CD4-positive, alpha-beta T cell treated with Interferon alpha-2 for 1 hour (primary cell): ENCODE results near the gene S1PR4.
"Not testable (repeated sequence)": the region's sequence is repeated elsewhere in the genome, so short reads cannot be mapped to it uniquely, and the experiment has no call there.

ENCODE experiments used
- DNase-seq, 2 donors: peaks; one replicate each; pipeline ENCODE4 v3.0.0-alpha.2; 2020 to 2022

S1PR4 gene

DNA sequence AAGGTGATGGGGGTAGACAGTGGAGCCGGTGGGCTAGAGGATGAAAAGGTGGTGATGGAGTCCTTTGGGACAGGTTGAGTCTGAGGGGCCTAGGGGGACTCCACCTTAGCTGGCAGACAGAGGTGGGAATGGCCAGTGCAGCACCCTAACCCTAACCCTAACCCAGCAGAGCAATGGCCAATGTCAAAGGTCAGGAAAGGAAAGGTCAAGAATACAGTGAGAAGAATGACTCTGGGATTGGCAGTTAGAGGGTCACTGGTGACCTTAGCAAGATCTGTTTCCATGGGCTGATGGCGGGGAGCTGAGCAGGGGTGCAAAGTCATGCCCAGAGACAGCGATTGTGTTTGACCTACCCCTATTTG, 26.2 kb upstream of the S1PR4 start:
- no peak for DNase-seq

DNA sequence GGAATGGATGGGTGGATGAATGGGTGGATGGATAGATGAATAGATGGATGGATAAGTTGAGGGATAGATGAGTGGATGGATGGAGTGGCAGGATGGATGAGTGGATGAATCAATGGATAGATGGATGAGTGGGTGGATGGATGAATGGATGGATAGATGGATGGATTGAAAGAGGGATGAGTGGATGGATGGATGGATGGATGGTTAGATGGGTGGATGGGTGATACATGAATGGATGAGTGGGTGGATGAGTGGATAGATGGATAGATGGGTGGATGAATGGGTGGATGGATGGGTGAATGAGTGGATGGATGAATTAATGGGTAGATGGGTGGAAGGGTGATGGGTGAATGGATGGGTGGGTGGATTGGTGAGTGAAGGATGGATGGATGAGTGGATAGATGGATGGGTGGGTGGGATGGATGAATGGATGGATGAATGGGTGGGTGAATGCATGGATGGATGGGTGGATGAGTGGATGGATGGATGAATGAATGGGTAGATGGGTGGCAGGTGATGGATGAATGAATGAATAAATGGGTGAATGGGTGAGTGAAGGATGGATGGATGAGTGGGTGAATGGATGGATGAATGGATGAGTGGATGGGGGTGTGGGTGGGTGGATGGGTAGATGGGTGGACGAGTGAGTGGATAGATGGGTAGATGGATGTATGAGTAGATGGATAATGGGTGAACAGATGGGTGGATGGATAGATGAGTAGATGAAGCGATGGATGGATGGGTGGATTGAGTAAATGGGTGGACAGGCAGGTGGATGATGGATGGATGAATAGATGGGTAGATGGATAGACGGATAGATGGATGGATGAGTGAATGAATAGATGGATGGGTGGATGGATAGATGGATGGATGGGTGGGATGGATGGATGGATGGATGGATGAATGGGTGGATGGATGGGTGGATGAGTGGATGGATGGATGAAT, 25.0 kb upstream of the S1PR4 start:
- no peak for DNase-seq

DNA sequence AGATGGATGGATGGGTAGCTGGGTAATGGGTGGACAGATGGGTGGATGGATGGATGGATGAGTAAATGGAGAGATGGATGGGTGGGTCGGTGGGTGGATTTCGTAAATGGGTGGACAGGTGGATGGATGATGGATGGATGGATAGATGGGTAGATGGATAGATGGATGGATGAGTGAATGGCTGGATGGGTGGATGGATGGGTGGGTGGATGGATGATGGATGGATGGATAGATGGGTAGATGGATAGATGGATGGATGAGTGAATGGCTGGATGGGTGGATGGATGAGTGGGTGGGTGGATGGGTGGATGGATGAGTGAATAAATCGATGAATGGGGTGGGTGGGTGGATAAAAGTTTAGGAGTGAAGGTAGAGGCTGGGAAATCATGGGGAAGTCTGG, 24.1 kb upstream of the S1PR4 start:
- DNase-seq, result not testable (repeated sequence)

DNA sequence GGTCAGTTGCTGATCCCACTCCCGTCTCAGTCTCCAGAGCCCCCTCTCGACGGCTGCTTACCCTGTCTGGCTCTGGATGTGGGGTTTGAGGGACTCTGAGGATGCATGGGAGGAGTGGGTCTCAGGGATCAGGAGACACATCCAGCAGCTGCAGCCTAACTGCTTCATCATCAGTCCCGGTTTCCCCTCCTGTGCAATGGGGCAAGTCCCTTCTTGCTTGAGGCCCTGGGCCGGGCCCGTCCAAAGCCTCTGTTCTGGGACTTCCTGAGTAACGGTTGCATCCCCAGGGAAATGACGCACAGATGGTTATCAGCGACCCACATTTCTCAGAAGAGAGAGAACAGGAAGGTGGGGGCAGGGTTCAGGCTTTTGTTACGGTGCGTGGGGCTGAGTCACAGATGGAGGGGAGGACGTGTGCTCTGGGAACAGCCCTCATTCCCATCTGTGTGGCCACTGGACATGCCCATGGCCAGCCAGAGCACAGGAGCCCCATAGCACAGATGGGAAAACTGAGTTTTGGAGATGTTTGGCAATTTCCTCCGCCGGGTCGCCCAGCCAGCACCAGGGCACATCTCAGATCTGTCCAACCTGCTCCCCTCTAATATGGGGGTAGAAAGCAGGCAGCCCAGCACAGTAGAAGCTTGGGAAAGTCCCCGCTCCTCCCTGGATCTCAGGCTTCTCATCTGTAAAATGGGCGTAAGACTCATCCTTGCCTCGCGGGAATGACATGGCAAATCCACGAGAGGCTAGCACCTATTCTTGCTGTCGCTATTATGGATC, 23.4 kb upstream of the S1PR4 start:
- peak; percentile 89 to 92 for DNase-seq

GRCh38 chr19:3157096-3157845, 21.3 kb upstream of the S1PR4 start:
- no peak for DNase-seq

GRCh38 chr19:3159565-3159964, 19.0 kb upstream of the S1PR4 start:
- no peak for DNase-seq

GRCh38 chr19:3160219-3160618, 18.4 kb upstream of the S1PR4 start:
- no peak for DNase-seq

GRCh38 chr19:3161453-3161852, 17.1 kb upstream of the S1PR4 start:
- no peak for DNase-seq

GRCh38 chr19:3162418-3163229, 15.9 kb upstream of the S1PR4 start:
- no peak for DNase-seq

DNA sequence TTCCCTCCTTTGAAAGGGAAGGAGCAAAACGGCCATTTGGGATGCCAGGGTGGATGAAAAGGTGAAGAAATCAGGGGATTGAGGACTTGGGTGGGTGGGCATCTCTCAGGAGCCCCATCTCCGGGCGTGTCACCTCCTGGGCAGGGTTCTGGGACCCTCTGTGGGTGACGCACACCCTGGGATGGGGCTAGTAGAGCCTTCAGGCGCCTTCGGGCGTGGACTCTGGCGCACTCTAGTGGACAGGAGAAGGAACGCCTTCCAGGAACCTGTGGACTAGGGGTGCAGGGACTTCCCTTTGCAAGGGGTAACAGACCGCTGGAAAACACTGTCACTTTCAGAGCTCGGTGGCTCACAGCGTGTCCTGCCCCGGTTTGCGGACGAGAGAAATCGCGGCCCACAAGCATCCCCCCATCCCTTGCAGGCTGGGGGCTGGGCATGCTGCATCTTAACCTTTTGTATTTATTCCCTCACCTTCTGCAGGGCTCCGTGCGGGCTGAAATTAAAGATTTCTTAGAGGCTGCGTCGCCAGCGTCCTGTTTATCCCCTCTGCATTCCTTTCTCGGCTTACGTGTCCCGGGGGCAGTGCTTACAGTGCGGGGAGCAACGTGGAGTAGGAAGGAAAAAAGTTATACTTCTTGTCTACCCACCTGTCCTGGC, 15.2 kb upstream of the S1PR4 start:
- DNase-seq, result peak; percentile 79 to 86

DNA sequence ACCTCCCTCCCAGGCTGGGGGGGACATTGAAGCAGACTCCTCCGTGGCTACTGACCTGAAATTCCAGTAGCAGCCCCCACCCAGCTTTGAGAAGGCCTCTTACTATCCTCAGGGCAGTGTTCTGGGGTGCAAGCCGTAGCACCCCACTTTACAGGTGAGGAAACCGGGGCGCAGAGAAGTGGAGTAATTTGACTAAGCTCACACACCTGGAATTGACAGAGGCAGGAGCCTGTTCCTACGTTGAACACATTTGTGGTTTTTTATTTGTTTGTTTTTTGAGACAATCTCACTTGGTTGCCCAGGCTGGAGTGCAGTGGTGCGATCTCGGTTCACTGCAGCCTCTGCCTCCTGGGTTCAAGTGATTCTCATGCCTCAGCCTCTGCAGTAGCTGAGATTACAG, 14.6 kb upstream of the S1PR4 start:
- DNase-seq, result no peak

DNA sequence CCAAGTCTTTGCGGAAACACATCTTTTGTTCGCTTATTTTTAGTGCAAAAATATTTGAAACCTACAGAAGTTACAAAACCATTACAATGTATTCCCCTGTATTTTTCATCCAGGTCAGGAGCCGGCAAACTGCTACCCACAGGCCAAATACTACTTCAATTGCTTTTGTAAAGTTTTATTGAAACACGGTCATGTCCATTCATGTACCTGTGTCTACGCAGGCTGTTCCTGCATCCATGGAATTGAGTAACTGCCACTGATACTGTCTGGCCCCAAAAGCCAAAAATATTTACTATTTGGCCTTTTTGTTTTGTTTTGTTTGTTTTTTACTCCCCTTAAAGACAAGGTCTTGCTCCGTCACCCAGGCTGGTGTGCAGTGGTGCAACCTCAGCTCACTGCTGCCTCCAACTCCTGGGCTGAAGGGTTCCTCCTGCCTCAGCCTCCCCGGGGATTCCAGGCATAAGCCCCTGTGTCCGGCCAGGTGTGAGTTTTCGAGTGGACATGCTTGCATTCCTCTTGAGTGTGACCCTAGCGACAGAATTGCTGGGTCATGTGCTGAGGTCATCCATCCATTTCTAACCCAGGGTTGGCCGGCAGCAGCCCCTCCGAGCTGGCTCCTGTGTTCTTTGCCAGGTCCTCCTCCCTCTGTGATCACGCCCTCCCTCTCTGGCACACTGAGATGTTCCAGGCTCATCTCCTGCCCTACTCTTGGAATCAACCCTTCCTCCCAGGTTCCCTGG, 10.9 kb upstream of the S1PR4 start:
- DNase-seq, result no peak

- peak in 1 of 2 donors; percentile 51 for DNase-seq
These were observed 6.5 kb upstream of the S1PR4 start for GRCh38 chr19:3171894-3172672.

- not testable (repeated sequence) for DNase-seq
These were observed 5.9 kb upstream of the S1PR4 start for GRCh38 chr19:3172673-3173000.

DNA sequence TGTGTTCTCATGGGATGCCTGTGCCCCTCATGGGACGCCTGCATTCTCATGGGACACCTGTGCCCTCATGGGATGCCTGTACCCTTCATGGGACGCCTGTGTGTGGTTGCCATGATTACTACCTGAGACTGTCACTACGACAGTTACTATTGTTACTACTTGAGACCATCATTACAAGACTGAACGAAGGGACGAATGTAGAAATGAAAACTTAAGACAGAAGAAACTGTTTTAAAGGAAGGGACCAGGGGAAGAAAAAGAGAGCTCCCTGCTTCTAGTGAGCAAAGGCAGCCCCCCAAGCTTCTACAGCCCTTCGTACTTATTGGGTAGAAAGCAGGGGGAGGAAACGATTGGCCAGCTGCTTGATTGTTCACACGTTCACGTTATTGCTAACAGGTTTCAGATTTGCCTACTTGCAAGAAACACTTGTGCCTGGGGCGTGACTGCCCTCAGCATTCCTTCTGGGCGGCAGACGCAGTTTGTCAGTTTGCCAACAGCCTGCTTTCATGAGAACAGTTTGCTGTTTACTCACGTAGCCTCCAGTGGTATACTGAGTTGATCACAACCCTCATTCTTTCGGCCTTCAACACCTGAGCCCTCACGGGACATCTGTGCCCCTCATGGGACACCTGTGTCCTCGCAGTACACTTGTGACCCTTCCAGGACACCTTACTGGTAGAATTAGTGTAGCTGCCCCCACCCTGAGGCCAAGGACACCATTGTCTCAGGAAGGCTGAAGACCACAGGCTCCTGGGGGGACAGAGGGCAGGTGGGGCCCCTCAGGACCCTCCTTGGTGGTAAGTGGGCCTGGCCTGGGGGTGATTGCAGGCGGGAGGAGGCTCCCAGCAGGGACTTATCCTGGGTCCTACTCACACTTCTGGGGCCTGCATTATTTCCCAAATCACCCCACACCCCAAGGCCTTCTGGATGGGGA, 2.5 kb upstream of the S1PR4 start:
- DNase-seq, result peak; percentile 26 to 55

DNA sequence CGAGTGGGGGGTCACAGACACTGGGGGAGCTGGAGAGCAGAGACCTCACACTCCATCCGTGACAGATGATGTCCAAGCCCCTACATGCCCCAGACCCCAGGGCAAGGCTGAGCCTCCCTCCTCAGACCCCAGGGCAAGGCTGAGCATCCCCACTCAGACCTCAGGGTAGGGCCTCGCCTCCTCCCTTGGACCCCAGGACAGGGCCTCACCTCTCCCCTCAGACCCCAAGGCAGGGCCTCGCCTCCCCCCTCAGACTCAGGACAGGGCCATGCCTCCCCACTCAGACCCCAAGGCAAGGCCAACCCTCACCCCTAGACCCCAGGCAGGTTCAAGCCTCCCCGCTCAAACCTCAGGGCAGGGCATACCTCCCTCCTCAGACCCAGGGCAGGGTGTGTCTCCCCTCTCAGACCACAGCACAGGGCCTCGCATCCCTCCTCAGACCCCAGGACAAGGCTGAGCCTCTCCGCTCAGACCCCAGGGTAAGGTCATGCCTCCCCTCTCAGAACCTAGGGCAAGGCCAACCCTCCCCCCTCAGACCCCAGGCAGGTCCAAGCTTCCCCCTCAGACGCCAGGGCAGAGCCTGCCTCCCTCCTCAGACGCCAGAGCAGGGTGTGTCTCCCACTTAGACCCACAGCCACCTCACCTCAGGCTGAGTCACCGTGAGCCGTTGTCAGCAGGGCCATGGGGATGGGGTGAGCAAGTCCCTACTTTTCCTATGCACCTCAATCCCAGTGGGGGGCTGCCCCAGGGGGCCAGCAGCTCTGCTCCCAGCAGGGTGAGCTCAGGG, 1.7 kb upstream of the S1PR4 start:
- peak; percentile 60 to 72 for DNase-seq

DNA sequence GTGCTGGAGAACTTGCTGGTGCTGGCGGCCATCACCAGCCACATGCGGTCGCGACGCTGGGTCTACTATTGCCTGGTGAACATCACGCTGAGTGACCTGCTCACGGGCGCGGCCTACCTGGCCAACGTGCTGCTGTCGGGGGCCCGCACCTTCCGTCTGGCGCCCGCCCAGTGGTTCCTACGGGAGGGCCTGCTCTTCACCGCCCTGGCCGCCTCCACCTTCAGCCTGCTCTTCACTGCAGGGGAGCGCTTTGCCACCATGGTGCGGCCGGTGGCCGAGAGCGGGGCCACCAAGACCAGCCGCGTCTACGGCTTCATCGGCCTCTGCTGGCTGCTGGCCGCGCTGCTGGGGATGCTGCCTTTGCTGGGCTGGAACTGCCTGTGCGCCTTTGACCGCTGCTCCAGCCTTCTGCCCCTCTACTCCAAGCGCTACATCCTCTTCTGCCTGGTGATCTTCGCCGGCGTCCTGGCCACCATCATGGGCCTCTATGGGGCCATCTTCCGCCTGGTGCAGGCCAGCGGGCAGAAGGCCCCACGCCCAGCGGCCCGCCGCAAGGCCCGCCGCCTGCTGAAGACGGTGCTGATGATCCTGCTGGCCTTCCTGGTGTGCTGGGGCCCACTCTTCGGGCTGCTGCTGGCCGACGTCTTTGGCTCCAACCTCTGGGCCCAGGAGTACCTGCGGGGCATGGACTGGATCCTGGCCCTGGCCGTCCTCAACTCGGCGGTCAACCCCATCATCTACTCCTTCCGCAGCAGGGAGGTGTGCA, 587 bp downstream of the S1PR4 start:
- DNase-seq, result no peak
